Measurements from ENCODE around the gene UFM1. TPM values are rescaled to one million over a fixed set of nuclear protein-coding genes. Genes with fewer than 3 reads are reported as not detected.

The UFM1 gene
- polyA plus RNA-seq, 3 donors, result 36.0 to 56.6 (median 41.8) TPM

DNA sequence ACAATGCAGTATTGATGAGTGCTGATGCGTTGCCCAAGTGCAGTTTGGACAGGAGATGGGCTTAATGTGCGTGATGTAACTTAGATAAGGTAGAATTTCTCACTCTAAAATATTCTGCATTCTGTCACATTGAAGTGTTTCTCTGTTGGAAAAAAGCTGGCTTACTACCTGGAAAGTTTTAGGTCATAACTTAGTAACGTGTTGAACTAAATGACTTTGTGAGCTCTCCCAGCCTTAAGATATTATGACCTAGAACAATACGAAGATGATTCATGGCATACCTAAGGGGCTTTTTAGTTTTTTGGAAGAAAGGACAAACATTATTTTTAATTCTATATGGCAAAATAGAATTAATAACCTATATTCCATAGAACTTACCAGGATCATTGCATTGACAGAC, 9.0 kb downstream of the UFM1 start:
- H3K36me3 Mint-ChIP-seq, result peaks cover 42 to 60% of the 10 kb centered on the region in 2 donors
- Histone ChIP-seq H3K27me3 (ENCODE audit: control insufficient read depth in 2 of 2, insufficient read depth in 2 of 2, low read length in 2 of 2) (no peaks in the 10 kb centered on the region), H2AFZ (ENCODE audit: insufficient read depth, low read depth, low read length, poor library complexity, severe bottlenecking) (no peak overlapping the region), H3K79me2 (ENCODE audit: insufficient read depth, low read length) (no peaks in the 10 kb centered on the region), H3K9me3 (replicated peaks in 1 of 2; ENCODE audit: control insufficient read depth in 1 of 2, insufficient read depth in 1 of 2, low read length in 2 of 2) (no peaks in the 10 kb centered on the region), H3K36me3 (replicated peaks in 1 of 2; ENCODE audit: control insufficient read depth in 1 of 2, insufficient read depth in 2 of 2, low read length in 2 of 2) (peaks cover 62 to 86% of the 10 kb centered on the region in 2 donors), H4K20me1 (ENCODE audit: insufficient read depth, low read length) (peaks cover 6% of the 10 kb centered on the region), H3K4me2 (replicated peaks; ENCODE audit: extremely low read depth, low read length, poor library complexity, severe bottlenecking) (no peak overlapping the region), H3K4me1 (ENCODE audit: control insufficient read depth in 1 of 2, insufficient read depth in 2 of 2, low read length in 2 of 2) (no peaks in the 10 kb centered on the region), H3K27ac (ENCODE audit: low read depth in 1 of 2, low read length in 2 of 2) (no peak overlapping the region), H3K9ac (ENCODE audit: insufficient read depth, low read length, poor library complexity, severe bottlenecking) (no peak overlapping the region), H3K4me3 (replicated peaks in 1 of 3; ENCODE audit: low read depth in 2 of 3, low read length in 3 of 3) (no peak overlapping the region)
- H3K4me3 Mint-ChIP-seq, result no peak overlapping the region
- TF ChIP-seq, protein P1, sequence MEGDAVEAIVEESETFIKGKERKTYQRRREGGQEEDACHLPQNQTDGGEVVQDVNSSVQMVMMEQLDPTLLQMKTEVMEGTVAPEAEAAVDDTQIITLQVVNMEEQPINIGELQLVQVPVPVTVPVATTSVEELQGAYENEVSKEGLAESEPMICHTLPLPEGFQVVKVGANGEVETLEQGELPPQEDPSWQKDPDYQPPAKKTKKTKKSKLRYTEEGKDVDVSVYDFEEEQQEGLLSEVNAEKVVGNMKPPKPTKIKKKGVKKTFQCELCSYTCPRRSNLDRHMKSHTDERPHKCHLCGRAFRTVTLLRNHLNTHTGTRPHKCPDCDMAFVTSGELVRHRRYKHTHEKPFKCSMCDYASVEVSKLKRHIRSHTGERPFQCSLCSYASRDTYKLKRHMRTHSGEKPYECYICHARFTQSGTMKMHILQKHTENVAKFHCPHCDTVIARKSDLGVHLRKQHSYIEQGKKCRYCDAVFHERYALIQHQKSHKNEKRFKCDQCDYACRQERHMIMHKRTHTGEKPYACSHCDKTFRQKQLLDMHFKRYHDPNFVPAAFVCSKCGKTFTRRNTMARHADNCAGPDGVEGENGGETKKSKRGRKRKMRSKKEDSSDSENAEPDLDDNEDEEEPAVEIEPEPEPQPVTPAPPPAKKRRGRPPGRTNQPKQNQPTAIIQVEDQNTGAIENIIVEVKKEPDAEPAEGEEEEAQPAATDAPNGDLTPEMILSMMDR (IDR thresholded peaks at IDR 0.05), result no peak
- intact Hi-C loops (cut with micrococcal nuclease), result loop anchor here in 1 of 2 donors (10.0 kb wide), 1 partner anchor 1364 kb away; the partner anchor contains the start of gene ALG5
- no peaks in the 10 kb centered on the region for H3K27me3 Mint-ChIP-seq (ENCODE audit: low read depth in 3 of 3)
- no CpG with 5 or more reads among the region's 4 CpGs for WGBS (ENCODE audit: insufficient coverage)
- H3K4me1 Mint-ChIP-seq, result peaks cover 6% of the 10 kb centered on the region
- no peak for DNase-seq
- H3K9me3 Mint-ChIP-seq, result no peaks in the 10 kb centered on the region
- no peak overlapping the region for H3K27ac Mint-ChIP-seq

DNA sequence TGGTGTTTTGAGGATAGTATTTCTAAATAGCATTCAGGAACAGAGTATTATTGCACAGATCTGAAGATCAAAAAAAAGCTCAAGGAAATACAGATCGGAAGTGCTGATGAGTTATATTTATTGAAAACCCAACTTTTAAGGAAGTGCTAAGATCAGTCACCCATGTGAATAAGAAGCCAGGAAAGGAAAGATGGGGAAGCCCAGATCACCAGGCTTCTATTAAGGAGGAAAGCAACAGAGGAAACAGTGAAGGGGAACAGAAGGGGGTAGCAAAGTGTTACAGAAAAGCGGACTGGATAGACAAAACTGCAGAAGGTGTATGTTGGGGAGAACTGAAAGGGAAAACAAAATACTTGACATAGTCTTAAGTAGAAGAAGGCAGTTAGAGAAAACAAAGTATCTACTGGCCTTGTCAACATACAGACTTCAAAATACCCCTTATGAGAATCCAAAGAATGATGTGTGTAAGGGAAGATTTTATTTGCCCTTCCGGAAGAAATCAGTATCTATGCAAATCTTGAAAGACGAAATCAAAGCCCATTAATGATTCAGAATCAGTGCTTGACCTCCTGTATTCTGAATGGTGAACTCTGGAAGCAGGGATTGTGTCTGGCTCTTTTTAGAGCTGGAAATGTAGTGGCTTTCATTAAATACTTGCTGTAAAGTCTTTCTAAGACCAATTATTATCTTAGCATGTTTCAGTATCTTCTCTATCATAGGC, 12.1 kb downstream of the UFM1 start:
- no peak overlapping the region for H3K9ac ChIP-seq (ENCODE audit: insufficient read depth, low read length, poor library complexity, severe bottlenecking)
- H3K4me3 ChIP-seq (replicated peaks in 1 of 3; ENCODE audit: low read depth in 2 of 3, low read length in 3 of 3), result no peak overlapping the region
- TF ChIP-seq, protein P1 (IDR thresholded peaks at IDR 0.05), result no peak
- H3K4me2 ChIP-seq (replicated peaks; ENCODE audit: extremely low read depth, low read length, poor library complexity, severe bottlenecking), result no peak overlapping the region
- no peaks in the 10 kb centered on the region for H3K9me3 Mint-ChIP-seq
- H4K20me1 ChIP-seq (ENCODE audit: insufficient read depth, low read length), result peaks cover 5% of the 10 kb centered on the region
- 14% methylated on average over 1 of the region's 4 CpGs for WGBS (ENCODE audit: insufficient coverage)
- peak overlapping the region in 2 of 7 donors; percentile 72 to 77 for H3K27ac Mint-ChIP-seq
- H3K27me3 ChIP-seq (ENCODE audit: control insufficient read depth in 2 of 2, insufficient read depth in 2 of 2, low read length in 2 of 2), result no peaks in the 10 kb centered on the region
- H3K27ac ChIP-seq (ENCODE audit: low read depth in 1 of 2, low read length in 2 of 2), result no peak overlapping the region
- H3K36me3 Mint-ChIP-seq, result peaks cover 28 to 42% of the 10 kb centered on the region in 2 donors
- no peak overlapping the region for H2AFZ ChIP-seq (ENCODE audit: insufficient read depth, low read depth, low read length, poor library complexity, severe bottlenecking)
- no peaks in the 10 kb centered on the region for H3K27me3 Mint-ChIP-seq (ENCODE audit: low read depth in 3 of 3)
- DNase-seq, result peak in 1 of 3 donors; percentile 58
- intact Hi-C loops (cut with micrococcal nuclease), result no loop called here
- no peaks in the 10 kb centered on the region for H3K4me1 ChIP-seq (ENCODE audit: control insufficient read depth in 1 of 2, insufficient read depth in 2 of 2, low read length in 2 of 2)
- H3K9me3 ChIP-seq (replicated peaks in 1 of 2; ENCODE audit: control insufficient read depth in 1 of 2, insufficient read depth in 1 of 2, low read length in 2 of 2), result no peaks in the 10 kb centered on the region
- H3K79me2 ChIP-seq (ENCODE audit: insufficient read depth, low read length), result no peaks in the 10 kb centered on the region
- no peak overlapping the region for H3K4me3 Mint-ChIP-seq
- H3K4me1 Mint-ChIP-seq, result peaks cover 10% of the 10 kb centered on the region
- peaks cover 37 to 59% of the 10 kb centered on the region in 2 donors for H3K36me3 ChIP-seq (replicated peaks in 1 of 2; ENCODE audit: control insufficient read depth in 1 of 2, insufficient read depth in 2 of 2, low read length in 2 of 2)

Measured in CD14-positive monocyte (primary cell).